Stimulated activated CD4-positive, alpha-beta T cell treated with anti-CD3 and anti-CD28 coated beads, Interleukin-4, amount 100 ng/mL, for 48 hours (primary cell): ENCODE measurements around the gene ARHGAP27.
"Not testable (repeated sequence)": the region's sequence is repeated elsewhere in the genome, so short reads cannot be mapped to it uniquely, and the experiment has no call there.

Source experiments
- DNase-seq, 2 donors: peaks; one replicate each; pipeline ENCODE4 v3.0.0-alpha.2; 2020; ENCODE audit warnings: low read depth in 2 of 2

ARHGAP27 gene

GRCh38 chr17:45432405-45433158, at the start of gene ARHGAP27:
Gene ARHGAP27 (minus strand): TSS chr17:45432870. CDS start chr17:45430279, 2,591 bp downstream.
- no peak for DNase-seq

- not testable (repeated sequence) for DNase-seq
These were observed 49.6 kb upstream of the ARHGAP27 start for GRCh38 chr17:45482317-45482716.

GRCh38 chr17:45475436-45475835, 42.8 kb upstream of the ARHGAP27 start:
- not testable (repeated sequence) for DNase-seq

GRCh38 chr17:45472249-45472648, 39.6 kb upstream of the ARHGAP27 start:
- not testable (repeated sequence) for DNase-seq

GRCh38 chr17:45469204-45469563, 36.5 kb upstream of the ARHGAP27 start:
- not testable (repeated sequence) for DNase-seq

GRCh38 chr17:45468293-45469203, 35.9 kb upstream of the ARHGAP27 start:
- not testable (repeated sequence) for DNase-seq

- DNase-seq, result peak; percentile 23 to 27
These were observed 29.1 kb upstream of the ARHGAP27 start for GRCh38 chr17:45461524-45462327.

GRCh38 chr17:45460422-45460821, 27.8 kb upstream of the ARHGAP27 start:
- not testable (repeated sequence) for DNase-seq

- DNase-seq, result not testable (repeated sequence)
These were observed 21.7 kb upstream of the ARHGAP27 start for GRCh38 chr17:45454341-45454740.

GRCh38 chr17:45453731-45454130, 21.1 kb upstream of the ARHGAP27 start:
- DNase-seq, result not testable (repeated sequence)

- not testable (repeated sequence) for DNase-seq
These were observed 20.5 kb upstream of the ARHGAP27 start for GRCh38 chr17:45453225-45453534.

- not testable (repeated sequence) for DNase-seq
These were observed 19.9 kb upstream of the ARHGAP27 start for GRCh38 chr17:45452329-45453224.

- DNase-seq, result not testable (repeated sequence)
These were observed 19.0 kb upstream of the ARHGAP27 start for GRCh38 chr17:45451660-45452059.

GRCh38 chr17:45451131-45451530, 18.5 kb upstream of the ARHGAP27 start:
- DNase-seq, result no peak

- DNase-seq, result not testable (repeated sequence)
These were observed 17.1 kb upstream of the ARHGAP27 start for GRCh38 chr17:45449708-45450329.

- not testable (repeated sequence) for DNase-seq
These were observed 16.6 kb upstream of the ARHGAP27 start for GRCh38 chr17:45449260-45449659.

GRCh38 chr17:45448483-45448882, 15.8 kb upstream of the ARHGAP27 start:
- DNase-seq, result not testable (repeated sequence)

GRCh38 chr17:45448066-45448465, 15.4 kb upstream of the ARHGAP27 start:
- not testable (repeated sequence) for DNase-seq

- DNase-seq, result not testable (repeated sequence)
These were observed 15.0 kb upstream of the ARHGAP27 start for GRCh38 chr17:45447650-45448049.
